Measurements from ENCODE around the gene GTF2B. TPM values are rescaled to one million over a fixed set of nuclear protein-coding genes. Genes with fewer than 3 reads are reported as not detected.
A peak's percentile ranks its signal among the peaks of the same experiment; 100 is the strongest.
"Not testable (repeated sequence)": the region's sequence is repeated elsewhere in the genome, so short reads cannot be mapped to it uniquely, and the experiment has no call there.

Gene GTF2B, protein sequence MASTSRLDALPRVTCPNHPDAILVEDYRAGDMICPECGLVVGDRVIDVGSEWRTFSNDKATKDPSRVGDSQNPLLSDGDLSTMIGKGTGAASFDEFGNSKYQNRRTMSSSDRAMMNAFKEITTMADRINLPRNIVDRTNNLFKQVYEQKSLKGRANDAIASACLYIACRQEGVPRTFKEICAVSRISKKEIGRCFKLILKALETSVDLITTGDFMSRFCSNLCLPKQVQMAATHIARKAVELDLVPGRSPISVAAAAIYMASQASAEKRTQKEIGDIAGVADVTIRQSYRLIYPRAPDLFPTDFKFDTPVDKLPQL
- total RNA-seq: 12.6 TPM
- long read RNA-seq, transcript GTF2B-201 (7 exons, 1,351 nt): major isoform, 11 of 15 reads
- long read RNA-seq, partial matches to known transcripts: 2 of 15 reads
- long read RNA-seq, other reads (novel, unspliced or antisense): 2 of 15 reads

- no peak for TF ChIP-seq CTCF (IDR thresholded peaks at IDR 0.05; ENCODE audit: borderline replicate concordance)
- Histone ChIP-seq H3K36me3 (peaks cover 8% of the 10 kb centered on the region), H3K27ac (replicated peaks) (peak within 1 kb of the TSS; percentile 95), H3K27me3 (ENCODE audit: low read depth) (no peaks in the 10 kb centered on the region), H3K9me3 (replicated peaks) (no peaks in the 10 kb centered on the region), H3K4me3 (peak within 1 kb of the TSS; percentile 98), H3K4me1 (peaks cover 44% of the 10 kb centered on the region)
- intact Hi-C loops (cut with micrococcal nuclease): no loop called here
- peak; percentile 92 for DNase-seq
Measured at GRCh38 chr1:88891318-88891950, at the start of gene GTF2B. GTF2B (minus strand) TSS chr1:88891567; CDS start chr1:88891499, 68 bp downstream.

- H3K9me3 ChIP-seq (replicated peaks); H3K27me3 ChIP-seq (ENCODE audit: low read depth); DNase-seq; intact Hi-C loops (cut with micrococcal nuclease); H3K4me3 ChIP-seq; H3K27ac ChIP-seq (replicated peaks); H3K4me1 ChIP-seq: not testable (repeated sequence)
- peaks cover 66% of the 10 kb centered on the region for H3K36me3 ChIP-seq
Measured at GRCh38 chr1:88938528-88938927, 47.2 kb upstream of the GTF2B start.

GRCh38 chr1:88936760-88937342 is 45.5 kb upstream of the GTF2B start:
- TF ChIP-seq CTCF (IDR thresholded peaks at IDR 0.05; ENCODE audit: borderline replicate concordance): no peak
- H3K36me3 ChIP-seq: peaks cover 70% of the 10 kb centered on the region
- no peak for DNase-seq
- H3K27me3 ChIP-seq (ENCODE audit: low read depth): no peaks in the 10 kb centered on the region
- intact Hi-C loops (cut with micrococcal nuclease): no loop called here
- H3K9me3 ChIP-seq (replicated peaks): peaks cover 4% of the 10 kb centered on the region
- no peak overlapping the region for H3K4me3 ChIP-seq
- no peaks in the 10 kb centered on the region for H3K4me1 ChIP-seq
- H3K27ac ChIP-seq (replicated peaks): no peak overlapping the region

DNA sequence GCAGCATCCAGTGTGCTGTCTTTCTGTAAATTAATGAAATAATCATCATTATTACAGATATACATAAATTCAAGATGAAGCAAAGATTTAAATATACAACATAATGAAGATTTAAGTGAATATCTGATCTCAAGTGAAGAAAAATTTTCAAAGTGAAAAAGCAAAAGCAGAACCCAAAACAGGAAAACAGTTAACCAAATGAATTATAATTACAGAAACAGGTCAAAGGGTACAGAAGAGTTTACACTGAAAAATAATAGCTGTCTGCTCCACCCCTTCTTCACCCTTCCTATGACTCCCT is 44.8 kb upstream of the GTF2B start:
- peaks cover 4% of the 10 kb centered on the region for H3K9me3 ChIP-seq (replicated peaks)
- peaks cover 70% of the 10 kb centered on the region for H3K36me3 ChIP-seq
- intact Hi-C loops (cut with micrococcal nuclease): no loop called here

GRCh38 chr1:88935522-88936222 is 44.3 kb upstream of the GTF2B start:
- intact Hi-C loops (cut with micrococcal nuclease): no loop called here
- peak; percentile 78 for TF ChIP-seq CTCF (IDR thresholded peaks at IDR 0.05; ENCODE audit: borderline replicate concordance)

More for the DNA sequence above, 44.8 kb upstream of the GTF2B start:
- H3K27ac ChIP-seq (replicated peaks): no peak overlapping the region
- no peak for DNase-seq
- H3K27me3 ChIP-seq (ENCODE audit: low read depth): no peaks in the 10 kb centered on the region
- H3K4me3 ChIP-seq: no peak overlapping the region
- no peak for TF ChIP-seq CTCF (IDR thresholded peaks at IDR 0.05; ENCODE audit: borderline replicate concordance)
- no peaks in the 10 kb centered on the region for H3K4me1 ChIP-seq

DNA sequence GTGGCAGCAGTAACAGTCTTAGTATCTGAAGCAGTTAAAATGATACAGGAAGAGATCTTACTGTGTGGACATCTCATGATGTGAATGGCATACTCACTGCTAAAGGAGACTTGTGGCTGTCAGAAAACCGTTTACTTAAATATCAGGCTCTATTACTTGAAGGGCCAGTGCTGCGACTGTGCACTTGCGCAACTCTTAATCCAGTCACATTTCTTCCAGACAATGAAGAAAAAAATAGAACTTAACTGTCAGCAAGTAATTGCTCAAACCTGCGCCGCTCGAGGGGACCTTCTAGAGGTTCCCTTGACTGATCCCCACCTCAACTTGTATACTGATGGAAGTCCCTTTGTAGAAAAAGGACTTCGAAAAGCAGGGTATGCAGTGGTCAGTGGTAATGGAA is 38.8 kb upstream of the GTF2B start:
- H3K4me3 ChIP-seq; H3K4me1 ChIP-seq; H3K27ac ChIP-seq (replicated peaks); intact Hi-C loops (cut with micrococcal nuclease); H3K27me3 ChIP-seq (ENCODE audit: low read depth); DNase-seq; H3K9me3 ChIP-seq (replicated peaks): not testable (repeated sequence)
- H3K36me3 ChIP-seq: peaks cover 58% of the 10 kb centered on the region

More at GRCh38 chr1:88935522-88936222, 44.3 kb upstream of the GTF2B start:
- Histone ChIP-seq H3K9me3 (replicated peaks) (peaks cover 4% of the 10 kb centered on the region), H3K36me3 (peaks cover 67% of the 10 kb centered on the region), H3K27ac (replicated peaks) (no peak overlapping the region), H3K4me1 (no peaks in the 10 kb centered on the region), H3K4me3 (no peak overlapping the region), H3K27me3 (ENCODE audit: low read depth) (no peaks in the 10 kb centered on the region)
- no peak for DNase-seq
